ENCODE data around the gene KRTAP29-1.

Gene KRTAP29-1

DNA sequence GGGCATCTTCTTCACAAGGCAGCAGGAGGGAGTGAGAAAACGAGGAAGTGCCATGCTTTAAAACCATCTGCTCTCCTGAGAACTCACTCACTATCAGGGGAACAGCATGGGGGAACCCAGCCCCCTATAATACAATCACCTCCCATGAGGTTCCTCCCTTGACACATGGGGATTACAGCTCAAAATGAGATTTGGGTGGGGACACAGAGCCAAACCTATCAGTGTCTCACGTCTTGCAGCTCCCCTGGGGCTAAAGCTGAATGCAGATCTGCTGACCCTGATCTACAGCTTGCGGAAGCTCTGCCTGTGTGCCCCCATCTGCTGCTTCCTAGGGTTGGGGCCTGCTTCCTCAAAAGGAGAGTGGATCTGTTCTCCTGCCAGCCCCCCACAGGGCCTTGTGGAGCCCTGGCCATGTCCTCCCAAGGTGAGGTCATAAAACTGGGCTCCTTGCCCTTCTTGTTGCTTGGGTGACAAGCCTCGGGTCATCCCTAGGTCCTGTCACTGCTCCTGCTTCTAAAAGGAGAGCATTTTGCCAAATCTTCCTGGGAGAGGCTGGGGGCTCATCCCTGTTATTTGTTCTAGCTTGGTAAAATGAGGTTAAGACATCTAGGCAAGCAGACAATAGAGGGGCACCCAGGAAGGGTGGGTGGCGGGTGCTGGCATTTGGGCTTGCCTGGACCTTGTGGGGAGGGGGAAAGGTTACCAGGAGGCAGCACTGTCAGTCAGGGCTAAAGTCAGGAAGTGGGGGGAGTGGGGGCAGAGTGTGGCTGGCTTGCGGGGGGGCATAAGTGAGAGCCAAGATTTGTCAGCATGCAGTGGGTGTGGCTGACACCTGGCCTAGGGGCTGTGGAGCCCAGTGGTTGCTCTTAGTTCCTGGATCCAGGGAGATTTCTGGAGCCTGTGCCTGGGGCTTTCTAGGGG is 32.0 kb upstream of the KRTAP29-1 start:
- no peak for TF ChIP-seq MYC (IDR thresholded peaks at IDR 0.05; ENCODE audit: low read depth, low read length)
- TF ChIP-seq, protein P1, sequence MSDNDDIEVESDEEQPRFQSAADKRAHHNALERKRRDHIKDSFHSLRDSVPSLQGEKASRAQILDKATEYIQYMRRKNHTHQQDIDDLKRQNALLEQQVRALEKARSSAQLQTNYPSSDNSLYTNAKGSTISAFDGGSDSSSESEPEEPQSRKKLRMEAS (IDR thresholded peaks at IDR 0.05; ENCODE audit: low read depth, low read length), result no peak
- TF ChIP-seq, protein P2, sequence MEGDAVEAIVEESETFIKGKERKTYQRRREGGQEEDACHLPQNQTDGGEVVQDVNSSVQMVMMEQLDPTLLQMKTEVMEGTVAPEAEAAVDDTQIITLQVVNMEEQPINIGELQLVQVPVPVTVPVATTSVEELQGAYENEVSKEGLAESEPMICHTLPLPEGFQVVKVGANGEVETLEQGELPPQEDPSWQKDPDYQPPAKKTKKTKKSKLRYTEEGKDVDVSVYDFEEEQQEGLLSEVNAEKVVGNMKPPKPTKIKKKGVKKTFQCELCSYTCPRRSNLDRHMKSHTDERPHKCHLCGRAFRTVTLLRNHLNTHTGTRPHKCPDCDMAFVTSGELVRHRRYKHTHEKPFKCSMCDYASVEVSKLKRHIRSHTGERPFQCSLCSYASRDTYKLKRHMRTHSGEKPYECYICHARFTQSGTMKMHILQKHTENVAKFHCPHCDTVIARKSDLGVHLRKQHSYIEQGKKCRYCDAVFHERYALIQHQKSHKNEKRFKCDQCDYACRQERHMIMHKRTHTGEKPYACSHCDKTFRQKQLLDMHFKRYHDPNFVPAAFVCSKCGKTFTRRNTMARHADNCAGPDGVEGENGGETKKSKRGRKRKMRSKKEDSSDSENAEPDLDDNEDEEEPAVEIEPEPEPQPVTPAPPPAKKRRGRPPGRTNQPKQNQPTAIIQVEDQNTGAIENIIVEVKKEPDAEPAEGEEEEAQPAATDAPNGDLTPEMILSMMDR (IDR thresholded peaks at IDR 0.05; ENCODE audit: low read depth, low read length), result no peak
- no peak for TF ChIP-seq POLR2A (IDR thresholded peaks at IDR 0.05; ENCODE audit: extremely low read depth, insufficient read length)
- DNase-seq (ENCODE audit: low read depth), result no peak
- H3K4me3 ChIP-seq (ENCODE audit: low read depth, low read length), result no peak overlapping the region

DNA sequence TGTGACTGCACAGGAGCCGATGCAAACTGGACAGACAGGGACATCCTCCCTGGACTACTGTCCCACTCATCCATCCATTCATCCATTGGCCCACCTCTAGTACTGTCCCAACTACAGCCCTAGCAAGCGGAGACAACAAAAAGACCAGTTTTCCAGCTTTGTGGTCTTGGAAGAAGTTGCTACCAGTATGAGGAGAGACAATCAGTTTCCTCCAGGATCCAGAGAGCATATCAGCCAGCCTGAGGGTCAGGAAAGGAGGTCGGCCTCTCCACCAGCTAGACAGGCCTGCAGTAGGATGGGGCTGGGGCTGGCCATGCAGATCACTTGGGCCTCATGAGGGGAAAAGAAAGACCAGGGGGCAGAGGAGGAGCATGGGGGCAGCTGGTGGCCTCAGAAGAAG is 31.2 kb upstream of the KRTAP29-1 start:
- TF ChIP-seq, protein P2 (IDR thresholded peaks at IDR 0.05; ENCODE audit: low read depth, low read length), result no peak
- TF ChIP-seq MYC (IDR thresholded peaks at IDR 0.05; ENCODE audit: low read depth, low read length), result no peak
- no peak for TF ChIP-seq POLR2A (IDR thresholded peaks at IDR 0.05; ENCODE audit: extremely low read depth, insufficient read length)
- no peak overlapping the region for H3K4me3 ChIP-seq (ENCODE audit: low read depth, low read length)
- no peak for DNase-seq (ENCODE audit: low read depth)

DNA sequence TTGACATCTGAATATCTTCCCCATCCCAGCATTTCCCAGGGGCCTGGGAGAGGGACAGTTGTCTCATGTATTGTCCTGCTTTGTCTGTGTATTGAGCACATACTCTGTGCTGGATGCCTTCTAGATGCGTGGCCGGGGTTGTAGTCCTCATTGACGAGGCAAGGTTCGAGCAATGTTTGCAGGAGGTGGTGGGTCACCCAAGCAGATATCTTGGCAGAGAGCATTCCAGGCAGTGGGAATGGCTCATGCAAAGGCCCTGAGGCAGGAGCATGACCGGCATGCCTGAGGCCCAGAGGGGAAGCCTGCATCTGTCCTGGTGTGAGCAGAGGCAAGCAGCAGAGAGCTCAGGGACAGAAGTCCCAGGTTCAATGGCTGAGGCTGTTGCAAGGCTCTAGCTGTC is 30.4 kb upstream of the KRTAP29-1 start:
- no peak overlapping the region for H3K4me3 ChIP-seq (ENCODE audit: low read depth, low read length)
- no peak for TF ChIP-seq MYC (IDR thresholded peaks at IDR 0.05; ENCODE audit: low read depth, low read length)
- TF ChIP-seq, protein P2 (IDR thresholded peaks at IDR 0.05; ENCODE audit: low read depth, low read length), result no peak
- DNase-seq (ENCODE audit: low read depth), result no peak

DNA sequence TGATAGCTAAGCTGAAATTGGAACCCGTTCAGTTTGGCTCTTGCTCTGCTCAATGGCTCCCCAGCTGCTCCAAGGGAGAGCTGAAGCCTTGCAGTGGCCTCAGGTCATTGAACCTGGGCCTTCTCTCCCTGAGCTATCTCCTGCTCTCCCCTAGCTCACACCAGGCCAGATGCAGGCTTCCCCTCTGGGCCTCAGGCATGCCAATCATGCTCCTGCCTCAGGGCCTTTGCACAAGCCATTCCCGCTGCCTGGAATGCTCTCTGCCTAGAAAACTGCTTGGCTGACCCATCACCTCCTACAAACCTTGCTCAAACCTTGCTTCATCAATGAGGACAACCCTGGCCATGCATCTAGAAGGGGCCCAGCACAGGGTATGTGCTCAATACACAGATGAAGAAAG is 29.6 kb upstream of the KRTAP29-1 start:
- no peak overlapping the region for H3K4me3 ChIP-seq (ENCODE audit: low read depth, low read length)
- DNase-seq (ENCODE audit: low read depth), result no peak
- TF ChIP-seq MYC (IDR thresholded peaks at IDR 0.05; ENCODE audit: low read depth, low read length), result no peak
- no peak for TF ChIP-seq POLR2A (IDR thresholded peaks at IDR 0.05; ENCODE audit: extremely low read depth, insufficient read length)
- TF ChIP-seq, protein P1 (IDR thresholded peaks at IDR 0.05; ENCODE audit: low read depth, low read length), result no peak
- TF ChIP-seq, protein P2 (IDR thresholded peaks at IDR 0.05; ENCODE audit: low read depth, low read length), result no peak

DNA sequence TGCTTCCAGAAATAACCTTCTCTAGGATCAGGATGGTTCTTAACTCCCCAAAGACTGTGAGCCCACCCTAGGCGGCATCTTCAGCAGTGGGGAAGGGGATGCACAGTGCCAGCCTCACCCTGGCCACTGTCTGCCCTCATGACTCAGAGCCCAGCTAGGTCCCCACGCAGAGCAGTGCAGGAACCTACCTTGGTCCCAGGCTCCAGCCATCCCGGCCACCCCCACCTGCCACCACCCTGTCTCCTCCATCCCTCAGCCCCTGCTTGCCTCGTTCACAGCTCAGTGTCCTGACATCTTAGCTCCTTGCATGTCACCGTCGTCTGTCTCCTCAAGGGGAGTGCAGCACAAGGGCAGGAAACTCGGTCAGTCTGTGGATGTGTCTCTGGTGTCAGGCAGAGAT is 29.0 kb upstream of the KRTAP29-1 start:
- TF ChIP-seq, protein P1 (IDR thresholded peaks at IDR 0.05; ENCODE audit: low read depth, low read length), result no peak
- TF ChIP-seq POLR2A (IDR thresholded peaks at IDR 0.05; ENCODE audit: extremely low read depth, insufficient read length) (no peak), MYC (IDR thresholded peaks at IDR 0.05; ENCODE audit: low read depth, low read length) (no peak)
- TF ChIP-seq, protein P2 (IDR thresholded peaks at IDR 0.05; ENCODE audit: low read depth, low read length), result no peak
- no peak overlapping the region for H3K4me3 ChIP-seq (ENCODE audit: low read depth, low read length)
- no peak for DNase-seq (ENCODE audit: low read depth)
